Measurements from ENCODE around the gene OBSCN.

The OBSCN gene

DNA sequence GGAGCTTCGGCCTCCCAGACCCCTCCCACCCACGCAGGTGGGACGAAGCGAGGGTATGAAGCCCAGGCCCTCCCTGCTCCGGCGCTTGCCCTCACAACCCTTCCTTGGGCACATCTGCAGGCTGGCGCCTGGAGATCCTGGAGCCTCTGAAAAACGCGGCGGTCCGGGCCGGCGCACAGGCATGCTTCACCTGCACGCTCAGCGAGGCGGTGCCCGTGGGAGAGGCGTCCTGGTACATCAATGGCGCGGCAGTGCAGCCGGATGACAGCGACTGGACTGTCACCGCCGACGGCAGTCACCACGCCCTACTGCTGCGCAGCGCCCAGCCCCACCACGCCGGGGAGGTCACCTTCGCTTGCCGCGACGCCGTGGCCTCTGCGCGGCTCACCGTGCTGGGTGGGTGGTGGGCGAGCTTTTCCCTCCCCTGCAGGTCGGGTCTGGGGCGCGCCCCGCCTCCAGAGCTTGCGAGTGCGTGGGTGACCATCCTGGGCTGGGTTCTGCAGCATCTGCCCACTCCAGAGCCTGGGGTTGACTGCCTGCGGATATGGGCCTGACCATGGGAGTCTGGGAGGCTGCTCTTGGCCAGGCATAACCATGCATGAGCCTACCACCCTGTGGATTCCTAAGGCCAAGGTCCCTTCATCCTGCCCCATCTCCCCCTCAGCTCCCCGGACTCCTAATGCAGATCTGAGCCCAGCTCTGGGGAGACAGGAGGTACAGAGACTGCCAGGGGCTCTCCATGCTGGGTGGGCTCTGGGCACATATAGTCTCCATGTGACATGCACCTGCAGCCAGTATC, 108.9 kb downstream of the OBSCN start:
- TF ChIP-seq, protein P1, sequence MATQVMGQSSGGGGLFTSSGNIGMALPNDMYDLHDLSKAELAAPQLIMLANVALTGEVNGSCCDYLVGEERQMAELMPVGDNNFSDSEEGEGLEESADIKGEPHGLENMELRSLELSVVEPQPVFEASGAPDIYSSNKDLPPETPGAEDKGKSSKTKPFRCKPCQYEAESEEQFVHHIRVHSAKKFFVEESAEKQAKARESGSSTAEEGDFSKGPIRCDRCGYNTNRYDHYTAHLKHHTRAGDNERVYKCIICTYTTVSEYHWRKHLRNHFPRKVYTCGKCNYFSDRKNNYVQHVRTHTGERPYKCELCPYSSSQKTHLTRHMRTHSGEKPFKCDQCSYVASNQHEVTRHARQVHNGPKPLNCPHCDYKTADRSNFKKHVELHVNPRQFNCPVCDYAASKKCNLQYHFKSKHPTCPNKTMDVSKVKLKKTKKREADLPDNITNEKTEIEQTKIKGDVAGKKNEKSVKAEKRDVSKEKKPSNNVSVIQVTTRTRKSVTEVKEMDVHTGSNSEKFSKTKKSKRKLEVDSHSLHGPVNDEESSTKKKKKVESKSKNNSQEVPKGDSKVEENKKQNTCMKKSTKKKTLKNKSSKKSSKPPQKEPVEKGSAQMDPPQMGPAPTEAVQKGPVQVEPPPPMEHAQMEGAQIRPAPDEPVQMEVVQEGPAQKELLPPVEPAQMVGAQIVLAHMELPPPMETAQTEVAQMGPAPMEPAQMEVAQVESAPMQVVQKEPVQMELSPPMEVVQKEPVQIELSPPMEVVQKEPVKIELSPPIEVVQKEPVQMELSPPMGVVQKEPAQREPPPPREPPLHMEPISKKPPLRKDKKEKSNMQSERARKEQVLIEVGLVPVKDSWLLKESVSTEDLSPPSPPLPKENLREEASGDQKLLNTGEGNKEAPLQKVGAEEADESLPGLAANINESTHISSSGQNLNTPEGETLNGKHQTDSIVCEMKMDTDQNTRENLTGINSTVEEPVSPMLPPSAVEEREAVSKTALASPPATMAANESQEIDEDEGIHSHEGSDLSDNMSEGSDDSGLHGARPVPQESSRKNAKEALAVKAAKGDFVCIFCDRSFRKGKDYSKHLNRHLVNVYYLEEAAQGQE (IDR thresholded peaks at IDR 0.05; ENCODE audit: insufficient replicate concordance, low read depth): no peak
- TF ChIP-seq POLR2AphosphoS5 (IDR thresholded peaks at IDR 0.05; ENCODE audit: low read depth): no peak
- TF ChIP-seq GABPA (IDR thresholded peaks at IDR 0.05; ENCODE audit: low read depth): no peak
- TF ChIP-seq, protein P2, sequence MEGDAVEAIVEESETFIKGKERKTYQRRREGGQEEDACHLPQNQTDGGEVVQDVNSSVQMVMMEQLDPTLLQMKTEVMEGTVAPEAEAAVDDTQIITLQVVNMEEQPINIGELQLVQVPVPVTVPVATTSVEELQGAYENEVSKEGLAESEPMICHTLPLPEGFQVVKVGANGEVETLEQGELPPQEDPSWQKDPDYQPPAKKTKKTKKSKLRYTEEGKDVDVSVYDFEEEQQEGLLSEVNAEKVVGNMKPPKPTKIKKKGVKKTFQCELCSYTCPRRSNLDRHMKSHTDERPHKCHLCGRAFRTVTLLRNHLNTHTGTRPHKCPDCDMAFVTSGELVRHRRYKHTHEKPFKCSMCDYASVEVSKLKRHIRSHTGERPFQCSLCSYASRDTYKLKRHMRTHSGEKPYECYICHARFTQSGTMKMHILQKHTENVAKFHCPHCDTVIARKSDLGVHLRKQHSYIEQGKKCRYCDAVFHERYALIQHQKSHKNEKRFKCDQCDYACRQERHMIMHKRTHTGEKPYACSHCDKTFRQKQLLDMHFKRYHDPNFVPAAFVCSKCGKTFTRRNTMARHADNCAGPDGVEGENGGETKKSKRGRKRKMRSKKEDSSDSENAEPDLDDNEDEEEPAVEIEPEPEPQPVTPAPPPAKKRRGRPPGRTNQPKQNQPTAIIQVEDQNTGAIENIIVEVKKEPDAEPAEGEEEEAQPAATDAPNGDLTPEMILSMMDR (IDR thresholded peaks at IDR 0.05; ENCODE audit: insufficient read depth, low read length): no peak
- no peak for TF ChIP-seq SPI1 (IDR thresholded peaks at IDR 0.05; ENCODE audit: borderline replicate concordance, low read depth)
- Histone ChIP-seq H3K4me3 (replicated peaks; ENCODE audit: insufficient read depth, low read length) (no peak overlapping the region), H3K27ac (replicated peaks) (no peak overlapping the region), H3K27me3 (ENCODE audit: insufficient read depth, poor library complexity, severe bottlenecking) (no peaks in the 10 kb centered on the region)
- no peak for DNase-seq (ENCODE audit: low read depth in 1 of 2, low spot score in 1 of 2)

DNA sequence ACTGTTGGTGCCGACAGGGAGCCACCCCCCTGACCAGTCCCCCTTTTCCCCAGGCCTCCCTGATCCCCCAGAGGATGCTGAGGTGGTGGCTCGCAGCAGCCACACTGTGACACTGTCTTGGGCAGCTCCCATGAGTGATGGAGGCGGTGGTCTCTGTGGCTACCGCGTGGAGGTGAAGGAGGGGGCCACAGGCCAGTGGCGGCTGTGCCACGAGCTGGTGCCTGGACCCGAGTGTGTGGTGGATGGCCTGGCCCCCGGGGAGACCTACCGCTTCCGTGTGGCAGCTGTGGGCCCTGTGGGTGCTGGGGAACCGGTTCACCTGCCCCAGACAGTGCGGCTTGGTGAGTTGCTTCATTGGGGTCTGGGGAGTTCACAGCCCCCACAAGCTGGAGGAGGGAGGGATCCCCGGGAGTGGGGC, 109.6 kb downstream of the OBSCN start:
- DNase-seq (ENCODE audit: low read depth in 1 of 2, low spot score in 1 of 2): no peak
- H3K27ac ChIP-seq (replicated peaks): no peak overlapping the region
- H3K27me3 ChIP-seq (ENCODE audit: insufficient read depth, poor library complexity, severe bottlenecking): no peaks in the 10 kb centered on the region
- no peak overlapping the region for H3K4me3 ChIP-seq (replicated peaks; ENCODE audit: insufficient read depth, low read length)
- TF ChIP-seq POLR2AphosphoS5 (IDR thresholded peaks at IDR 0.05; ENCODE audit: low read depth) (no peak), SPI1 (IDR thresholded peaks at IDR 0.05; ENCODE audit: borderline replicate concordance, low read depth) (no peak), GABPA (IDR thresholded peaks at IDR 0.05; ENCODE audit: low read depth) (no peak)
- TF ChIP-seq, protein P2 (IDR thresholded peaks at IDR 0.05; ENCODE audit: insufficient read depth, low read length): no peak
- TF ChIP-seq, protein P1 (IDR thresholded peaks at IDR 0.05; ENCODE audit: insufficient replicate concordance, low read depth): no peak

DNA sequence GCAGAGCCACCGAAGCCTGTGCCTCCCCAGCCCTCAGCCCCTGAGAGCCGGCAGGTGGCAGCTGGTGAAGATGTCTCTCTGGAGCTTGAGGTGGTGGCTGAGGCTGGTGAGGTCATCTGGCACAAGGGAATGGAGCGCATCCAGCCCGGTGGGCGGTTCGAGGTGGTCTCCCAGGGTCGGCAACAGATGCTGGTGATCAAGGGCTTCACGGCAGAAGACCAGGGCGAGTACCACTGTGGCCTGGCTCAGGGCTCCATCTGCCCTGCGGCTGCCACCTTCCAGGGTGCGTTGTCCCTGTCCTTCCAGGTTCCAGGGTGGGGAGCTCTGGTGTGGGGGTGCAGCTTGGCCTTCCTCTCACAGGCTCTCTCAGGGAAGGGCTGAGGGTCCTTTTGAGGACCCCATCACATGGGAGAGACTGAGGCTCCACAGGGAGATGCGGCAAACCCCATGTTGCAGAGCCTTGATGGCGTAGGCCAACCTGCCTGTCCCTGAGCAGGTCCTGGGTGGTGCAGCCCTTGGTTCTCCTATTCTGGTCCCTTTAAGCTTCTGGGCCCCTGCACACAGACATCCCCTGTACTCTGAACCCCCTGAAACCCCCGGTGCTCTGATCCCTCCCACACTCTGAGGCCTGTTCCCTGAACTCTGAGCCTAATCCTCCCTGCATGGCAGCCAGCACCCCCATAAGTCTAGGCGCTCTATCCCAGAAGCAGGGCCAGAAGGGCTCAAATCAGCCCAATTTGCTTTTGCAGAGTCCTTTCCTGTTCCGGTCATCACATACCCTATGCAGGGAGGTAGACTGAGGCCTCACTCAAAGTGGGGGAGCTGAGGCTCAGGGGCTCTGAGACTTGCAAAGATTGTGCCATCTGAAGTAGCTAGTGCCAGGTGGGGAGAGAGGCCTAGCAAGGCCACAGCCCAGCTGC, 110.3 kb downstream of the OBSCN start:
- TF ChIP-seq, protein P1 (IDR thresholded peaks at IDR 0.05; ENCODE audit: insufficient replicate concordance, low read depth): no peak
- TF ChIP-seq GABPA (IDR thresholded peaks at IDR 0.05; ENCODE audit: low read depth) (no peak), SPI1 (IDR thresholded peaks at IDR 0.05; ENCODE audit: borderline replicate concordance, low read depth) (no peak), POLR2AphosphoS5 (IDR thresholded peaks at IDR 0.05; ENCODE audit: low read depth) (no peak)
- TF ChIP-seq, protein P2 (IDR thresholded peaks at IDR 0.05; ENCODE audit: insufficient read depth, low read length): no peak
- H3K4me3 ChIP-seq (replicated peaks; ENCODE audit: insufficient read depth, low read length): no peak overlapping the region
- no peak for DNase-seq (ENCODE audit: low read depth in 1 of 2, low spot score in 1 of 2)

More for the DNA sequence above, 110.3 kb downstream of the OBSCN start:
- Histone ChIP-seq H3K27me3 (ENCODE audit: insufficient read depth, poor library complexity, severe bottlenecking) (no peaks in the 10 kb centered on the region), H3K27ac (replicated peaks) (no peak overlapping the region)

Data from HL-60 (cell line).